NCI-H748 treated with DMSO at 0.1 percent for 48 hours (cell line): ENCODE data around the gene ZCCHC24.
"Not testable (repeated sequence)": the region's sequence is repeated elsewhere in the genome, so short reads cannot be mapped to it uniquely, and the experiment has no call there.

ENCODE experiments used
- DNase-seq: peaks from one replicate; lab custom pipeline; 2025; lab: John Stamatoyannopoulos, UW

The ZCCHC24 gene

GRCh38 chr10:79346012-79346340 lies 99.4 kb downstream of the ZCCHC24 start:
- DNase-seq = no peak

DNA sequence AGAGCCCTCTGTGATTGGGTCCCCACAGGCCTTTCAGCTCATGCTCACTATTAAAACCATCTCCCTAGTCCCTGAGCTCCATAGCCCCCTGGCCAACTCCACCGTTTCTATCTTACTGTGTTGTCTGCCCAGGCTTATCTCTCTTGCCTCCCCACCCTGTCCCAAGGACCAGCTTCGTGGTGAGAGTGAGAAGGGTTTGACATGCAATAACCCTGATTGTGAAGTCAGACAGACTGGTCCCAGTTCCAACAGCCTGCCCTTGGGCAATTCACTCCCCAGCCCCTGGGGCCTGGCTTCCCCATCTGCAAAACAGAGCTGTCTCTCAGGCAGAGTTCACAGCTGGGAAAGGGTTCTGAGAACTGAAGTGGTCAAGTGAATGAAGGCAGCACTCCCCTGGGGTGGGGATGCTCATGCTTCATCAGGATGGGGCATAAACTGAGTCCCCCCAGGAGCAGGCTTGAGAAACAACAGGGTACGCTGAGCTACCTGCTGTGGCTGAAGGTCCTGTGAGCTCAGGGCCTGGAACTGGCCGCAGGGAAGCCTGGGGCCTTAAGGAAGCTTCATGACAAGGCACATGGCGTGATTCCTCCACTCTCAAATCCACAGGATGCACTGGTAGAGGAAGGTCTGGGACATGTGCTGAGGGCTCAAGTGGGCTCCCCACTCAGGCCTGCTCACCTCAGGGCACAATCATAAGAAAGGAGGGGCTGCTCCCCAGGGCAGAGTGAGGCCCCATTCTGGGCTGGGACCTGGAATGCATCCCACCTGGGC lies 100.0 kb downstream of the ZCCHC24 start:
- DNase-seq = no peak

- no peak for DNase-seq
Observed at GRCh38 chr10:79344502-79345195, 100.8 kb downstream of the ZCCHC24 start.

GRCh38 chr10:79342811-79343561 lies 102.4 kb downstream of the ZCCHC24 start:
- no peak for DNase-seq

DNA sequence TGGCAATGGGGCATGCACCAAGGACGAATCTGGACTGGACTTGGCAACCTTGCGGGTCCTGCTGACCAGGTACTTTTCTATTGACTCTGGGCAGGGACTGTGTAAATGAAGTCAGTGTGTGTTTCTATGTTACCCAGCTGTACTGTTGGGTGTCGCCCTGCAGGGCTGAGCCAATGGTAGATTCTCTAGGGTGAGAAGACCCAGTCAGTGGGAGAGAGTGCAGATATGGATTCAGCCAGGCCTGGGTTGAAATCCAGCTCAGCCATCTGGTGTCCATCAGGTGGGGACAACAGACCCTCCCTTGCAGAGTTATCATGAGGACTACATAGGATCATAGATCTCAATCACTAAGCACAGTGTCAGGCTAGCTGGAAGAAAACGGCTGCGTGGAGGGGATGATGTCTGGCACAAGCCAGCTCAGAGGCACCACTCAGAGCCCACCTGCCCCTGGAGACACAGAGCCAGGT lies 103.1 kb downstream of the ZCCHC24 start:
- DNase-seq = no peak

DNA sequence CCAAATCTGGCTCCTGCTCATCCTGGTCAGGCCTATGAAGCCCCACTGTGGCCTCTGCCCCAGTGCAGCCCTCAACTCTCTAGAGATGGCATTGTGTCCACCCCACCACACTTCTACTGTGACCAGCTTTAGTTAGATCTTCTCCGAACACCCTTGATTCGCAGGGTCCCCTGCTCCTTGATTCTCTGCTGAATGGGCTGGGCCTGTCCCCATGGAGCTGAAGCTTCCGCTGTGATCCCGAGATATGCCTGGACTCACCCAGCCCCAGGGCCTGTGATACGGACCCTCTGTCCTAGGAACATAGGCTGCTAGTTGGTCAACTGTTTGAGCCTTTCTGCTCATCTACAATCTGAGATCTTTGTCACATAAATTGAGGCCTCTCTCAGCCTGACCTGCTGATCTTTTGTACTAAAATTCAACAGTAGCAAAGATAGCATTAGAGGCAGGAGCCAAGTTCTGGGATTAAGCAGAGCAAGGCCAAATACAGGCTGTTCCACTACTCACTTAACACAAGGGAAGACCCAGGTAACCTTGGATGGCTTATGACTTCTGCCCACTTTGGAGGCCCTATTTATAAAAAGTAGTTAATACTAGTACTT lies 104.7 kb downstream of the ZCCHC24 start:
- no peak for DNase-seq

DNA sequence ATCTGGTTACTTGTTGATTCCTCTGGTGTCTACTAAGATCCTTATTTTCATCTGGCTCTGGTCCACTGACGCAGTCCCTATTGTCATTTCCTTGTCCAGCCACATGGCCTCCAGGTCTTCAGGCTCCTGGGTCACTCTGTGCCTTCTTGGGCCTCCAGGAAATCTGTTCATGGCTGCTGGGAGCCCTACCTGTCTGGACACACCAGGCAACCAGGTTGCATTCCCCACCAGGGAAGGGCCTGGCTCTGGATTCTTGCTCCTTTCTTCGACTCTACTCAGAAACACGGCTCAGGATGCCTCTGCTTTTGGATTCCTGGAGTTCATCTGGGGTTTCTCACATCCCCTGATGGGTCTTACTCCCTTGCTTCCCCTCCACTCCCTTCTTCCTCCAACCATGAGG lies 106.2 kb downstream of the ZCCHC24 start:
- DNase-seq = no peak

DNA sequence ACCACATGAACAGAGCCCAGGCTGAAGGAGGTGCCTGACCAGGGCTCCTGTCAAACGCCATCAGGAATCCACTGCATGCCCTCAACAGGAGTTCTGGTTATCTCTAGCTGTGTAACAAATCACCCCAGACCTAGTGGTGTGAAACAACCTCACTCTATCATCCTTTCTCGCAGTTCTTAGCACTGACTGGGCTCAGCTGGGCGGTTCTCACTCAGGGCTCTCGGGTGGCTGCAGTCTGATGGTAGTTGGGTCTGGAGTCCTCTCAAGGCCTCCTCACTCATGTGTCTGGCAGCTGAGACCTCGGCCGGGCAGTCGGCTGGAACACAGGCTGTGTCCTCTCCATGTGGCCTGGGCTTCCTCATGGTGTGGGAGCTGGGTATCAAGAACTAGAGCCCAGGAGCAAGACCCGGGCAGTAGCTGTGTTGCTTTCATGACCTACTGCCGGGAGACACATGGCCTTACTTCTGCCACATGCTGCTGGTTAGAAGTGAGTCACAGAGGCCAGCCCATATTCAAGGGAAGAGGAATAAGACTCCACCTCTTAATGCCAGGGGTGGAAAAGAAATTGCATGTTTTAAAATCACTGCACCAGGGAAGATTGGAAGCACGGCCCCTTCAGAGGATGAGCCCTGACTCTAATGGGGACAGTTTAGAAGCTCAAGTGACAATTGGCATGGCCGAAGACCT lies 107.5 kb downstream of the ZCCHC24 start:
- DNase-seq = not testable (repeated sequence)

DNA sequence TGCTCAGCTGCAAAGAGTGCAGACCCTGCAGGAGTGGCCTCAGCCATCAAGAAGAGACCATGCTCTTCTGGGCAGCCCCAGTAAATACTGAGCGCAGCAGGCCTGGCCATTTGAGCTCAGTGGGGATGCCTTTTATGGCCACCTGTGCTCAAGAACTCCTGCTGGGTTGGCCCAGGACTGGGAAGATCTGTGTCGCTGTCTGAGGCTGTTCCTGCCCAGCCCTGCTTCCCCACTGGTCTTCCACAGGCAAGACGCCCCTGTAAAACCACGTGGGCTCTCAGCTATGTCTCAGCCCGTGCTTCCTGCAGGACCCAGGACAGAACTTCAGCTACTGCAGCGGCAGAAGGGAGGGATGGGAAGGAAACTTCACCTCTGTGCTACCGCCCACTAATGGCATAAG lies 108.7 kb downstream of the ZCCHC24 start:
- DNase-seq = no peak

DNA sequence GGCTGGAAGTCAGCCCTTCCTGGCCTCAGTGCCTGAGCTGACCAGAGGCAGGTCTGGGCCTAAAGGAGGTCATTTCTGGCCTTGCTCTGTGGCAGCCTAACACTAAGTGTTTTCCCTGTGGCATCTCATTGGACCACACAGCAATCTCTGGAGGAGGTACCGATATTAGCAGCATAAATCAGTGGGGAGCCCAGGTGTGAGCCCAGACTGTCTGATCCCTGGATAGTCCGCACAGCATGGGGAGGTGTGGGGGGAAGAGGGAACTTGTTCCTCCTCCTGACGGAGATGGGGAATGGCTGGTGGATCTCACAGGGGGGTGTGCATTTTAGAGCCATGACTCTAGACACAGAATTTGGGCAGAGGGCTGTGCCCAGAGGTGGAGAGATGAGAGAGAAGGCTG lies 109.1 kb downstream of the ZCCHC24 start:
- no peak for DNase-seq

- DNase-seq = no peak
Observed at GRCh38 chr10:79335470-79336235, 109.8 kb downstream of the ZCCHC24 start.

GRCh38 chr10:79335094-79335469 lies 110.3 kb downstream of the ZCCHC24 start:
- DNase-seq = no peak

- DNase-seq = no peak
Observed at GRCh38 chr10:79334573-79334972, 110.9 kb downstream of the ZCCHC24 start.

GRCh38 chr10:79333513-79333912 lies 111.9 kb downstream of the ZCCHC24 start:
- no peak for DNase-seq

DNA sequence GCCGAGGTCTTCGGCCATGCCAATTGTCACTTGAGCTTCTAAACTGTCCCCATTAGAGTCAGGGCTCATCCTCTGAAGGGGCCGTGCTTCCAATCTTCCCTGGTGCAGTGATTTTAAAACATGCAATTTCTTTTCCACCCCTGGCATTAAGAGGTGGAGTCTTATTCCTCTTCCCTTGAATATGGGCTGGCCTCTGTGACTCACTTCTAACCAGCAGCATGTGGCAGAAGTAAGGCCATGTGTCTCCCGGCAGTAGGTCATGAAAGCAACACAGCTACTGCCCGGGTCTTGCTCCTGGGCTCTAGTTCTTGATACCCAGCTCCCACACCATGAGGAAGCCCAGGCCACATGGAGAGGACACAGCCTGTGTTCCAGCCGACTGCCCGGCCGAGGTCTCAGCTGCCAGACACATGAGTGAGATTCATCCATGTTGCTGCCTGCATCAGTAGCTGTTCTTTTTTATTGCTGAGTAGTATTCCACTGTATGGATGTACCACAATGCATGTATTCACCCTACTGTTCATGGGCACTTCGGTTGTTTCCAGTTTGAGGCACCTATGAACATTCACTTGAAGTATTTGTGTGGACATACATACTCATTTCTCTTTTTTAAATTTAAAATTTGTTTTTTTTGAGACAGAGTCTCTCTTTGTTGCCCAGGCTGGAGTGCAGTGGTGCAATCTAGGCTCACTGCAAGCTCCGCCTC lies 112.7 kb downstream of the ZCCHC24 start:
- DNase-seq = not testable (repeated sequence)
